Cardiac muscle cell (in vitro differentiated cells and primary cell): ENCODE results near the gene DGKI. TPM values are rescaled to one million over a fixed set of nuclear protein-coding genes. Genes with fewer than 3 reads are reported as not detected.

Source experiments
- DNase-seq, 2 donors: peaks; one replicate each; pipeline versions ENCODE4 v3.0.0 to v3.0.0-alpha.2; 2010 to 2017; ENCODE audit warnings: low read depth in 1 of 2, low spot score in 1 of 2
- H3K27ac ChIP-seq: fragments of 200-600 bp; sonication (generic); 2 replicates; pipeline ENCODE4 v1.5.1; 2016
- H3K27me3 ChIP-seq: fragments of 200-600 bp; sonication (generic); 2 replicates; pipeline ENCODE4 v1.6.0; 2016; ENCODE audit warnings: control low read depth
- H3K36me3 ChIP-seq: fragments of 200-600 bp; sonication (generic); 2 replicates; pipeline ENCODE4 v1.5.1; 2016; ENCODE audit warnings: control low read depth
- H3K4me1 ChIP-seq: fragments of 200-600 bp; sonication (generic); 2 replicates; pipeline ENCODE4 v1.8.1; 2017; ENCODE audit warnings: low read depth, mild to moderate bottlenecking, mixed run types
- H3K4me3 ChIP-seq: fragments of 200-600 bp; sonication (generic); 2 replicates; pipeline ENCODE4 v1.5.1; 2016; ENCODE audit warnings: mild to moderate bottlenecking
- H3K9me3 ChIP-seq: fragments of 200-600 bp; sonication (generic); 2 replicates; pipeline ENCODE4 v1.5.1; 2017; ENCODE audit warnings: low read depth, mild to moderate bottlenecking, control low read depth
- polyA plus RNA-seq: library from polyadenylated mRNA; unstranded; fragments of >200 nt; fragmentation: Nextera tagmentation; extraction: Ambion mirVana; gene quantifications from 2 replicates; pipeline ENCODE4 v1.2.1, GENCODE V29; 2016
- total RNA-seq: library from RNA; depleted of rRNA; stranded (reverse); fragments of >200 nt; gene quantifications from 2 replicates; pipeline ENCODE4 v1.2.3, GENCODE V29; 2016
- TF ChIP-seq, protein P1 (sequence below): IDR thresholded peaks from 2 replicates; pipeline ENCODE4 v1.5.1; 2012; ENCODE audit warnings: low read depth, mild to moderate bottlenecking, low read length

The DGKI gene
- total and polyA plus RNA-seq, 2 experiments from 2014 or later = 35.0 to 52.7 TPM

DNA sequence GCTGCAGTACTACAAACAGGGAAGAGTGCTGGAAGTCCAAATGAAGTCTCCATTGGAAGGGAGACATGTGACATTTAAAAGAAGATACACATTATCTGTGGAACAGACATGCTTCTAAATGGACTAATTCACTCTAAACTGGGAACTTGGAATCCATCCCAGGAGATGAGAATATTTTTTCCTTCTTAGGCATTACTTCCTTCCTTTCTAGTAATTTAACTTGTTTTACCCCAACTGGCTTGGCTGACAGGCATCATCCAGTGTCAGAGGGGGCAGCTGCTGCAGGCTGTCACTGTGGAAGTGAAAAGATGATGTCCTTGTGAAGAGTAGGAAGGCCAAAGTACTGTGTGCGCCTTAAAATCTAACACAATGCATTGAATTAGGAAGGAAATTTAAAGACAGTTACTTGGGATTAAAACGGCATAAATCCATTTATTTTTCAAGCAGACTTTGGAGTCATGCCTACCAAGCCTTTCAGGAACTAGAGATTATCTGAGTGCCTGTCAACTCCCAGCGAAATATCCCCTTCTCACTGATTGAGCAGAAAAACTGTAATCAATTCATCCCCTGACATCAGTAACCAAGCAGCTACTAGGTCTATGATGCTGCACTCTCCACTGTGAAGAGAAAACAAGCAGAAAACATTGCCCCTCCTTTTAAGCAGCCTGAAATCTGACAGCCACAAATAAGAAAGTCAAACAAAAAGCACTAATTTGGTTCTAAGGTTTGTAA is 161.2 kb downstream of the DGKI start:
- no peak for DNase-seq
- H3K4me3 ChIP-seq = no peak overlapping the region
- H3K27ac ChIP-seq = no peak overlapping the region
- H3K4me1 ChIP-seq = no peaks in the 10 kb centered on the region
- no peaks in the 10 kb centered on the region for H3K27me3 ChIP-seq
- no peaks in the 10 kb centered on the region for H3K36me3 ChIP-seq
- no peaks in the 10 kb centered on the region for H3K9me3 ChIP-seq
- TF ChIP-seq, protein P1, sequence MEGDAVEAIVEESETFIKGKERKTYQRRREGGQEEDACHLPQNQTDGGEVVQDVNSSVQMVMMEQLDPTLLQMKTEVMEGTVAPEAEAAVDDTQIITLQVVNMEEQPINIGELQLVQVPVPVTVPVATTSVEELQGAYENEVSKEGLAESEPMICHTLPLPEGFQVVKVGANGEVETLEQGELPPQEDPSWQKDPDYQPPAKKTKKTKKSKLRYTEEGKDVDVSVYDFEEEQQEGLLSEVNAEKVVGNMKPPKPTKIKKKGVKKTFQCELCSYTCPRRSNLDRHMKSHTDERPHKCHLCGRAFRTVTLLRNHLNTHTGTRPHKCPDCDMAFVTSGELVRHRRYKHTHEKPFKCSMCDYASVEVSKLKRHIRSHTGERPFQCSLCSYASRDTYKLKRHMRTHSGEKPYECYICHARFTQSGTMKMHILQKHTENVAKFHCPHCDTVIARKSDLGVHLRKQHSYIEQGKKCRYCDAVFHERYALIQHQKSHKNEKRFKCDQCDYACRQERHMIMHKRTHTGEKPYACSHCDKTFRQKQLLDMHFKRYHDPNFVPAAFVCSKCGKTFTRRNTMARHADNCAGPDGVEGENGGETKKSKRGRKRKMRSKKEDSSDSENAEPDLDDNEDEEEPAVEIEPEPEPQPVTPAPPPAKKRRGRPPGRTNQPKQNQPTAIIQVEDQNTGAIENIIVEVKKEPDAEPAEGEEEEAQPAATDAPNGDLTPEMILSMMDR = no peak

DNA sequence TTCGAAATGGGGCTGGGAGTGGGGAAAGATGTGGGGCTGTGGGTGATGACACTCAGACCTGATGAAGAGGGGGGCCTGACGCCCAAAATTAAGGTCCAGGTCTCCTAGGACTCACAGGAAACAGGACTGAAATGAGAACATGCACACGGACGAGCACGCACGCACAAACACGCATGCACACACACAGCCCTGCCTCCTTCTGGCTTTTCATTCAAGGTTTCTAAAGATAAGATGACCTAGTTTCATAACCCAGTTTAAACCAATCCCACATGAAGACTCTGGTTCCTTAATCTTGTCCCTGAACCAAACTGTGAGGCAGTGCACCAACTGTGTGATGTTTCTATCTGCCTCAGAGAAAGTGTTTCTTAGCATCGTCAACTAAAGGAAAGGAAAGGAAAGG is 162.0 kb downstream of the DGKI start:
- Histone ChIP-seq H3K4me1 (no peaks in the 10 kb centered on the region), H3K4me3 (no peak overlapping the region), H3K9me3 (no peaks in the 10 kb centered on the region), H3K27me3 (no peaks in the 10 kb centered on the region), H3K36me3 (no peaks in the 10 kb centered on the region), H3K27ac (no peak overlapping the region)
- TF ChIP-seq, protein P1 = no peak
- peak in 1 of 2 donors; percentile 30 for DNase-seq

DNA sequence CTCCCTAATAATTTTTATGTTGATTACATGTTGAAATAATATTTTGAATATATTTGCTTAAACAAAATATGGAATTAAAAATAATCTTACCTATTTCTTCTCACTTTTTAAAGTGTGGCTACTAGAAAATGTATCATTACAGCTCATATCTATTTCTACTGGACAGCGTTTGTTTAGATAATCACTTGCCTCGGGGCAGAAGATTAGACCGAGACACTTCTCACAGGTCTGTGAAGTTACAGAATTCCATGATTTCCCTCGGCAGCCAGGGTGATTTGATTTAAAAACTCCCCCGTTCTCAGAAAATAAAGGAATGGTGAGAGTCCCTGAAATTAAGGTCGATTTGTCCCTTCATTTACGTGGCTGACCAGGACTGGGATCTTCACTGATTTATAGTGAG is 162.5 kb downstream of the DGKI start:
- H3K27ac ChIP-seq = no peak overlapping the region

DNA sequence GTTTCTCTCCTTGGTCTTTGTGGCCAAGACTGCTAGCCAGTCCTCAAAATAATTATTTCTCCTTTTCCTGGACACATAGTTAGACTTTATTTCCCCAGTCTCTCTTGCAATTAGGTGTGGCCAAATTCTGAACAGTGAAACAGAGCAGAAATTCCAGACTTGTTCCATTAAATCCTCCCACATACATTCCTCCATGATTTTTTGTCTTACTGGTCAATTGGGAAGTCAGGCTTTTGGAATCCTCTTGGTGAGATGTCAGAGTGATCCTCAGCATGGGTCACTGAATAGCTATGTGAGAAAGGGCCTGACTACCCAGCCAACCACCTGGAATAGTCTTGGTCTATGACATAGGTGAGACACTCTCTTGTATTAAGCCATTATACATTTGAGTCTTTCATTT is 164.2 kb downstream of the DGKI start:
- Histone ChIP-seq H3K27me3 (no peaks in the 10 kb centered on the region), H3K36me3 (no peaks in the 10 kb centered on the region), H3K4me1 (no peaks in the 10 kb centered on the region), H3K9me3 (no peaks in the 10 kb centered on the region), H3K27ac (no peak overlapping the region), H3K4me3 (no peak overlapping the region)
- TF ChIP-seq, protein P1 = no peak
- DNase-seq = peak in 1 of 2 donors; percentile 58

More for the DNA sequence above, 162.5 kb downstream of the DGKI start:
- Histone ChIP-seq H3K36me3 (no peaks in the 10 kb centered on the region), H3K27me3 (no peaks in the 10 kb centered on the region), H3K4me3 (no peak overlapping the region), H3K4me1 (no peaks in the 10 kb centered on the region), H3K9me3 (no peaks in the 10 kb centered on the region)
- TF ChIP-seq, protein P1 = no peak
- DNase-seq = no peak

DNA sequence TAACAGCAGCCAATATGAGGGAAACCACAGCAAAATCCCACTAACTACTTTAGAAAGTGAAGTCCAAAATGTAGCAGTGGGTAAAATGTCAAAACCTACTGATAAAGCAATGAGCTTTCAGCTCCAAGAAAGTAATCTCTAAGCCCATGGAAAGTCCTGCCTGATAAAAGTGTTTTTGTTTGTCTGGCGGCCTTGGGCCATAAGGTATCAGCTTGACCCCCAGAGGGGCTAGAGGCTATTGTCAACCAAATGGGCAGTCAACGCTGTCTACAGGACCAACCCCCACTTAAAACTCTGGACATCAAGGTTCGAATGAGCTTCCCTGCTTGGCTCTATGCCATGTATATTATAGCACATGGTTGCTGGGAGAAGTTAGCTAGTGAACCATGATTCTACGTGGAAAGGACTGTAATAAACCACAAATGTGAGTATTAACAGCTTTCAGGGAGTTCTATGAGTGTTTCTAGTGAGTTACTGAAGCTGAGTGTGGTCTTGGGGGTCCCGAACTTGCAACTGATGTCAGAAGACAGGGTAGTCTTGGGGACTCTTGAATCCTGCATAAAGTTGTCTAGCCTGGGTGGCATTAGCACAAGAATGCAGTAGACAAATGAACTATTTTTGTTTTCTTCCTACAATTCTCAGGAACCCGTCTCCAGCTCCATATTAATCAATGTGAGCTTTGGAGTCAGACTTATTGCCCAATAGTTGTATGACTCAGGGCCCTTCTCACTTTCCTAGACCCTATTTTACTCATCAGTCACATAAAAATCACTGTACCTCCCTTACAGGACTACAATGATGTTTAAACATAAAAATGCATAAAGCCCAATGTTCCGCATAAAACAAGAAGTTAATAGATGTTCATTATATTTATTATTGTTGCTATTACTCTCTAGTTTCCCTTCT is 164.9 kb downstream of the DGKI start:
- TF ChIP-seq, protein P1 = no peak
- peak in 1 of 2 donors; percentile 82 for DNase-seq
- Histone ChIP-seq H3K27ac (no peak overlapping the region), H3K4me1 (no peaks in the 10 kb centered on the region), H3K9me3 (no peaks in the 10 kb centered on the region), H3K4me3 (no peak overlapping the region), H3K27me3 (no peaks in the 10 kb centered on the region), H3K36me3 (no peaks in the 10 kb centered on the region)
